Bronchial epithelial cell (primary cell): ENCODE measurements around the gene LAD1. TPM values are rescaled to one million over a fixed set of nuclear protein-coding genes. Genes with fewer than 3 reads are reported as not detected.

ENCODE experiments used
- DNase-seq: peaks from one replicate; pipeline ENCODE4 v3.0.0-alpha.2; 2010; ENCODE audit warnings: low read depth
- FAIRE-seq: peaks from 2 replicates; lab custom pipeline; 2011; peaks lifted over from hg19 to GRCh38; lab: Jason Lieb, UNC
- H3K27me3 ChIP-seq: 2 replicates; pipeline ENCODE4 v1.5.1; 2011; ENCODE audit warnings: low read length; ENCODE audit not compliant: control insufficient read depth, insufficient read depth
- H3K36me3 ChIP-seq: 2 replicates; pipeline ENCODE4 v1.5.1; 2011; ENCODE audit warnings: low read length; ENCODE audit not compliant: control insufficient read depth, insufficient read depth
- H3K4me3 ChIP-seq: 2 replicates; pipeline ENCODE4 v1.5.1; 2011; ENCODE audit warnings: mild to moderate bottlenecking, low read depth, low read length, control low read depth
- total RNA-seq: library from RNA; depleted of rRNA; stranded (reverse); fragments of >200 nt; gene quantifications from 2 replicates; pipeline ENCODE4 v1.2.1, GENCODE V29; 2014
- TF ChIP-seq, protein P1 (sequence below): IDR thresholded peaks from 2 replicates; pipeline ENCODE4 v1.5.1; 2011; ENCODE audit warnings: mild to moderate bottlenecking, moderate library complexity, low read length, control low read depth, inconsistent platforms; ENCODE audit not compliant: insufficient read depth, severe bottlenecking

Gene LAD1, protein sequence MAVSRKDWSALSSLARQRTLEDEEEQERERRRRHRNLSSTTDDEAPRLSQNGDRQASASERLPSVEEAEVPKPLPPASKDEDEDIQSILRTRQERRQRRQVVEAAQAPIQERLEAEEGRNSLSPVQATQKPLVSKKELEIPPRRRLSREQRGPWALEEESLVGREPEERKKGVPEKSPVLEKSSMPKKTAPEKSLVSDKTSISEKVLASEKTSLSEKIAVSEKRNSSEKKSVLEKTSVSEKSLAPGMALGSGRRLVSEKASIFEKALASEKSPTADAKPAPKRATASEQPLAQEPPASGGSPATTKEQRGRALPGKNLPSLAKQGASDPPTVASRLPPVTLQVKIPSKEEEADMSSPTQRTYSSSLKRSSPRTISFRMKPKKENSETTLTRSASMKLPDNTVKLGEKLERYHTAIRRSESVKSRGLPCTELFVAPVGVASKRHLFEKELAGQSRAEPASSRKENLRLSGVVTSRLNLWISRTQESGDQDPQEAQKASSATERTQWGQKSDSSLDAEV
- 156 and 220 TPM in 2 replicates for total RNA-seq

DNA sequence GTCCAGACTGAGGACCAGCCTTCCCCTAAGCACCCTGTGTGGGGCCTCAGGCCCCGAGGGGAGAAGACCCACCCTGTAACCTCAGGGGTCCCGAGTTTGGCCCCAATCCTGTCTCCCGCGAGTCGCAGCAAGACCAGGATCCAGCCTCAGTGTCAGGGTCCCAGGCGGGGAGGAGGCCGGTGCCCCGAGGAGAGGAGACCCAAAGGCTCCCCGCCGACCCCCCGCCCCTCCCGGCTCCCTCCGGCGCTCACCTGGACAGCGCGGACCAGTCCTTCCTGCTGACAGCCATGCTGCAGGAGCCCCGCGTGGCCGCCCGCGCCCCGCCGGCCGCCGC lies at the start of gene LAD1:
LAD1 (minus strand) TSS at position 307 of the 334 bp plus-strand sequence; CDS start at position 289, 18 bp downstream.
- FAIRE-seq (no peak), DNase-seq (no peak)
- H3K27me3 ChIP-seq = no peaks in the 10 kb centered on the region
- peaks cover 6% of the 10 kb centered on the region for H3K36me3 ChIP-seq
- peak within 1 kb of the TSS; percentile 85 for H3K4me3 ChIP-seq
- TF ChIP-seq, protein P1, sequence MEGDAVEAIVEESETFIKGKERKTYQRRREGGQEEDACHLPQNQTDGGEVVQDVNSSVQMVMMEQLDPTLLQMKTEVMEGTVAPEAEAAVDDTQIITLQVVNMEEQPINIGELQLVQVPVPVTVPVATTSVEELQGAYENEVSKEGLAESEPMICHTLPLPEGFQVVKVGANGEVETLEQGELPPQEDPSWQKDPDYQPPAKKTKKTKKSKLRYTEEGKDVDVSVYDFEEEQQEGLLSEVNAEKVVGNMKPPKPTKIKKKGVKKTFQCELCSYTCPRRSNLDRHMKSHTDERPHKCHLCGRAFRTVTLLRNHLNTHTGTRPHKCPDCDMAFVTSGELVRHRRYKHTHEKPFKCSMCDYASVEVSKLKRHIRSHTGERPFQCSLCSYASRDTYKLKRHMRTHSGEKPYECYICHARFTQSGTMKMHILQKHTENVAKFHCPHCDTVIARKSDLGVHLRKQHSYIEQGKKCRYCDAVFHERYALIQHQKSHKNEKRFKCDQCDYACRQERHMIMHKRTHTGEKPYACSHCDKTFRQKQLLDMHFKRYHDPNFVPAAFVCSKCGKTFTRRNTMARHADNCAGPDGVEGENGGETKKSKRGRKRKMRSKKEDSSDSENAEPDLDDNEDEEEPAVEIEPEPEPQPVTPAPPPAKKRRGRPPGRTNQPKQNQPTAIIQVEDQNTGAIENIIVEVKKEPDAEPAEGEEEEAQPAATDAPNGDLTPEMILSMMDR = no peak

- no peaks in the 10 kb centered on the region for H3K27me3 ChIP-seq
- DNase-seq (peak; percentile 84), FAIRE-seq (no peak)
- H3K36me3 ChIP-seq = no peaks in the 10 kb centered on the region
- TF ChIP-seq, protein P1 = peak; percentile 95
- no peak overlapping the region for H3K4me3 ChIP-seq
Measured at GRCh38 chr1:201447903-201448871, 49.1 kb upstream of the LAD1 start.

DNA sequence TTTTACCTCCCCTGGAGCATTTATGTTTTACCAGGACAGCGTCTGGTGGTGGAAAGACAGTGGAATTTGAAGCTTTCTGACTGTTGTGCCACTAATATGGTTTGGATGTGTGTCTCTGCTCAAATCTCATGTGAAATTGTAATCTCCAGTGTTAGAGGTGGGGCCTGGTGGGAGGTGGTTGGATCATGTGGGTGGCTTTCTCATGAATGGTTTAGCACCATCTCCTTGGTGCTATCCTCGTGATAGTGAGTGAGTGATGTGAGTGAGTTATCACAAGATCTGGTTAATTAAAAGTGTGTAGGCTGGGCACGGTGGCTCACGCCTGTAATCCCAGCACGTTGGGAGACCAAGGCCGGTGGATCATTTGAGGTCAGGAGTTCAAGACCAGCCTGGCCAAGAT lies 46.2 kb upstream of the LAD1 start:
- H3K27me3 ChIP-seq = no peaks in the 10 kb centered on the region
- no peak overlapping the region for H3K4me3 ChIP-seq
- TF ChIP-seq, protein P1 = no peak
- no peak for FAIRE-seq
- H3K36me3 ChIP-seq = no peaks in the 10 kb centered on the region
- no peak for DNase-seq

DNA sequence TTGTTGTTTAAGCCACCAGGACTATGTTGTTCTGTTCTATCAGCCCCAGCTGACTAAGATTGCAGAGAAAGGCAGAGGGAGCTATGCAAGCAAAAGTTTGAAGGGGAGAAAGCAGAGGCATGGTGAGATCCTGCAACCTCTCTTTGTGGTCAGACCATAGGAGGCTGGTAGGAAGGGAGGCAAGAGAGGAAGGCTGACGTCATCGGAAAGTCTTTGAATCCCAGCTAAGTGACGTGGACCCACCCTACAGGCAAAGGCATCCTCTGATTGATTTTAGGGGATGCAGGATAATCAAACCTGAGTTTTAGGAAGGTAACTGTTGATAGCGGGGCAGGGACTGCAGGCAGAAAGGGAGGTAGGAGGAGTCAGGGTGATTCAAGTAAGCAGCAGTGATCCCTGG lies 45.7 kb upstream of the LAD1 start:
- TF ChIP-seq, protein P1 = no peak
- H3K27me3 ChIP-seq = no peaks in the 10 kb centered on the region
- DNase-seq = no peak
- FAIRE-seq = no peak
- H3K4me3 ChIP-seq = no peak overlapping the region
- no peaks in the 10 kb centered on the region for H3K36me3 ChIP-seq

DNA sequence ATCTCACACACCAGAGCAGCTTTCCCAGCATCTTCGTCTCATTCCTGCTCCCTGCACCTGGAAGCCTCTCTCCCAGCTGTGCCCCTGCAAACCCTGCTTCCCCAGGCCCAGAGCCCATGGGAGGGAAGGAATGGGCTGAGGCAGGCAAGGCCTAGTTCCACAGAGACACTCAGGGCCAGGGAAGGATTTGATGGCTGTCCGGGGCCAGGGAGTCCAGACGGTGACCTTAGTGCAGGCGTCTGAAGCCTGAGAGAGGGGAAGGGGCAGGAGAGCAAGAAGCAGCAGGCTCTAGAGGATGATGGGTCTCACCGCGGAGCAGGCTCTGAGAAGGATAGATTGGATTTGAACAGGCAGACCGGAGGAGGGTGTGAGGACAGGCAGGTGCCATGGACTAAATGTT lies 44.6 kb upstream of the LAD1 start:
- Histone ChIP-seq H3K36me3 (no peaks in the 10 kb centered on the region), H3K27me3 (no peaks in the 10 kb centered on the region), H3K4me3 (no peak overlapping the region)
- TF ChIP-seq, protein P1 = no peak
- FAIRE-seq (no peak), DNase-seq (no peak)
